Testis (tissue), 2 donors: ENCODE results near the gene SLC41A1.

Experiments
- CTCF ChIP-seq, 3 experiments: fragments of 450-650 bp in 2 of 3; fragments of 200-600 bp in 1 of 3; sonication (generic) in 1 of 3; IDR thresholded peaks; one replicate each; pipeline ENCODE4 v1.5.1; 2016 to 2019; ENCODE audit warnings: antibody characterized with exemption in 3 of 3, mild to moderate bottlenecking in 2 of 3, moderate library complexity in 1 of 3
- POLR2A ChIP-seq: fragments of 450-650 bp; IDR thresholded peaks from one replicate; pipeline ENCODE4 v1.6.1; 2017; ENCODE audit warnings: antibody characterized with exemption, mild to moderate bottlenecking, moderate library complexity

DNA sequence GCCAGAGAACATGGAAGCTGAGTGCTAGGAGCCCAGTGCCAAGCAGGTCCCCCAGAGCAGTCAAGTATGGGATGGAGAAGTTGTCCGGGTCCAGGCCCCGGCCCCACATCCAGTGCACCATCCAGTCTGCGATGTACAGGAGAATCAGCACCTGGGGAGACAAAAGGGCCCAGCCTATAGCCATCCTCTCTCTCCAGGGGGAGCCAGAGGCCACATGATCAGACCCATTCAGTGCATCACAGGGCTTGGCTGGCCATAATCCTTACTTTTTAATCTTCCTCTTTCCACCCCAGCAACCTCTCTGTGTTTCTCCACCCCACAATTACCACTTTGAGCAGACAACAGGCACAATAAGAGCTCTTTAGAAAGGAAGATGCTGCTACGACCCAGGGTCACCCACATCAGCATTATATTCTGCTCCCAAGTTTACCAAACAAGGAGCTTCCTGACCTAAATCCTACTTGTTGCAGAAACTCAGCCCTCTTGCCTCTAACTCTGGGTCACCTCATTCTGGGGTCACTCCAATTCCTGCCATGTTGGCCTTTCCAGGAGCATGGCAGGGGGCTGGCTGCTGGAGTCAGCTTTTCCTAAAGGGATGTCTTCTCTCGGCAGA is 21.3 kb downstream of the SLC41A1 start:
- TF ChIP-seq CTCF (IDR thresholded peaks at IDR 0.05) = peak; percentile 40 to 70 (median 51)
- TF ChIP-seq POLR2A = no peak
